GM13977 (cell line): ENCODE measurements around the gene STK26.

Source experiments
- DNase-seq: peaks from one replicate; pipeline ENCODE4 v3.0.0; 2012; ENCODE audit warnings: low spot score
- CTCF ChIP-seq: IDR thresholded peaks from 2 replicates; pipeline ENCODE4 v1.5.1; 2012; ENCODE audit warnings: mild to moderate bottlenecking, control low read depth; ENCODE audit not compliant: insufficient read depth; ENCODE audit errors: extremely low read depth, missing control alignments
- in situ Hi-C: fragments of 300-500 bp; cut with MboI; formaldehyde crosslinking; loops from one replicate; pipeline ENCODE4 v1.12.0; 2022; ENCODE audit warnings: low sequenced_read_pairs, low pct_unique_long_range_greater_than_20kb, mixed read lengths, inconsistent platforms; ENCODE audit not compliant: unreplicated experiment

Gene STK26

GRCh38 chrX:132101799-132102198 lies 78.7 kb downstream of the STK26 start:
- no peak for TF ChIP-seq CTCF
- DNase-seq, result no peak
- in situ Hi-C loops, result no loop called here

DNA sequence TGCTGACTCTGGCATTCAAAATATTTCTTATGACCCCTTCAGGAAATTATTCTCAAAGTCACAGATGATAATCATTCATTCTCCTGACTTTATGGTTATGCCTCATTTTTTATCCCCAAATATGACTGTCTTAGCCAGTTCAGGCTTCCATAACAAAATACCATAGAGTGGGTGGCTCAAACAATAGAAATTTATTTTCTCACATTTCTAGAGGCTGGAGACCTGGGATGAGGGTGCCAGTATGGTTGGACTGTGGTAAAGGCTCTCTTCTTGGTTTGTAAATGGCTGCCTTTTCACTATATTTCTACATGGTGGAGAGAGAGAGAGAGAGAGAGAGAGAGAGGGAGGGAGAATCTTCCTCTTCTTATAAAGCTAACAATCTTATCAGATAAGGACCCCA lies 84.2 kb downstream of the STK26 start:
- TF ChIP-seq CTCF, result no peak
- in situ Hi-C loops, result no loop called here
- DNase-seq, result no peak

DNA sequence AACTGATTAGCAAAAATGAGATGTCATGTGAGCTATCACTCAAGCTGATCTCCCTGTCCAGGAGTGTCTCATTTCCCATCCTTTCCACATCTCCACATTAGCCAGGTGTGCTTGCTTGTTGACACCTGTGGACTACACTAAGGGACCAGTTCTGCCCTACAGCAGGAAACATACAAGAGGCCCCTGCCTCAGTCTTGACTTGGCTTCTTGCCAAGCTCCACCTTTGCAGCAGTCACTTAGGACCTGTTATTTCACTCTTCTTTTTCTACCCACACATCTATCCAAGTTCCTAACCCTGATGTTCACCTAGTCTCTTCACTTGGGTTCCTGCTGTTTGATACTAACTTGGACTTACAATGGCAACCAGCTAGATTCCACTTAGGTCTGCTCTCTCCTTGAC lies 91.5 kb downstream of the STK26 start:
- DNase-seq, result no peak
- in situ Hi-C loops, result no loop called here
- no peak for TF ChIP-seq CTCF

DNA sequence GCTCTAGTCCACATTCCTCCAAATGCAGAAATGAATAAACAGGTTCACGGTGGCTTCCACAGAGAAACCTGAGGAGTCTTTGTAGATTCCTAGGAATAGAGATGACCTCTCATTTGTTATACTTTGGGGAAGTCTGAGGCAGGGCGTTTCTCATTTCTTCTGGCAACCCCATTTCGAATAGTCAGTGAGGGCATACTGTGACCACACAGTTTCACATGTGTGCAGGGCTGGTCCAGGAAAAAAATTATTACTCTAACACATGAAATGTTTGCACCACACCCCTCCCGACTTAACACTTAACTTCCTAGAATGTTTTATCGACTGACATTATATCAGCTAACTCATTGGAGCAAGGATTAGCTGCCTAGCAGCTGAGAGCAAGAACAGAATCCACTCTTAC lies 92.7 kb downstream of the STK26 start:
- no peak for DNase-seq
- in situ Hi-C loops, result no loop called here
- no peak for TF ChIP-seq CTCF

- in situ Hi-C loops, result no loop called here
- no peak for TF ChIP-seq CTCF
- no peak for DNase-seq
Observed at GRCh38 chrX:132118358-132118757, 95.3 kb downstream of the STK26 start.

DNA sequence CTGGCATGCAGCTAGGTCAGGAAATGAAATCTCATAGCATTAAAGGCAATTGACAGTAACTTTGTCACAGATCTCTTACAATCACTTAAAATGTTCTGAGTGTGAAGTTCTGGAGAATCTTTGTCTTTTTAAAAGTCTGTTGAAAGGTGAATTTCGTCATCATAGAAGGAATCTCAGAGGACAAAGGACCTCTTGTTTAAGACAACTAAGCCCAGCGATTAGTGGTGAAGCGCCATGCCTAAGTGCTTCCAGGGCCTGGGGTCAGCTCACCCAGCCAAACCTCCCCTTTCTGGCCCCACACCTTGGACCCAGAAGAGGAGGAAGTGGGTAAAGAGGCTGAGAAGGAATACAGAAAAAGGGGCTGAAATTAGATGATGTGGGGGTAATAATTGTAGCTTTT lies 96.2 kb downstream of the STK26 start:
- DNase-seq, result no peak
- no peak for TF ChIP-seq CTCF
- in situ Hi-C loops, result no loop called here
